OCI-LY3 (cell line): ENCODE measurements around the gene CAPS2.

Experiments used
- CTCF ChIP-seq: fragments of 200-600, 300-600 bp; sonication (generic); IDR thresholded peaks from 2 replicates; pipeline ENCODE4 v1.5.1; 2014; ENCODE audit warnings: antibody characterized with exemption, low read length, low read depth
- EZH2phosphoT487 ChIP-seq: fragments of 200-600 bp; shearing (Covaris generic); IDR thresholded peaks from 2 replicates; pipeline ENCODE4 v1.6.1; 2018; ENCODE audit warnings: antibody characterized with exemption, mixed run types, low read depth

- TF ChIP-seq CTCF (no peak), EZH2phosphoT487 (no peak)
These were observed 20.3 kb upstream of the CAPS2 start for GRCh38 chr12:75350413-75350812.
